MM.1S (cell line): ENCODE results near the gene MYO1C.

ENCODE experiments used
- EZH2 ChIP-seq: fragments of 300-600 bp; sonication (generic); optimal IDR thresholded peaks from 2 replicates; pipeline ENCODE3; 2017; ENCODE audit warnings: low read depth, mild to moderate bottlenecking, antibody characterized with exemption, low read length, mixed read lengths
- EZH2phosphoT487 ChIP-seq: fragments of 300-600 bp; sonication (generic); IDR thresholded peaks from 2 replicates; pipeline ENCODE4 v1.6.1; 2018; ENCODE audit warnings: antibody characterized with exemption, low read length
- TF ChIP-seq, protein P1 (sequence below): fragments of 300-600 bp; sonication (generic); IDR thresholded peaks from 2 replicates; pipeline ENCODE4 v1.5.1; 2016; ENCODE audit warnings: antibody characterized with exemption, low read length, mixed read lengths

DNA sequence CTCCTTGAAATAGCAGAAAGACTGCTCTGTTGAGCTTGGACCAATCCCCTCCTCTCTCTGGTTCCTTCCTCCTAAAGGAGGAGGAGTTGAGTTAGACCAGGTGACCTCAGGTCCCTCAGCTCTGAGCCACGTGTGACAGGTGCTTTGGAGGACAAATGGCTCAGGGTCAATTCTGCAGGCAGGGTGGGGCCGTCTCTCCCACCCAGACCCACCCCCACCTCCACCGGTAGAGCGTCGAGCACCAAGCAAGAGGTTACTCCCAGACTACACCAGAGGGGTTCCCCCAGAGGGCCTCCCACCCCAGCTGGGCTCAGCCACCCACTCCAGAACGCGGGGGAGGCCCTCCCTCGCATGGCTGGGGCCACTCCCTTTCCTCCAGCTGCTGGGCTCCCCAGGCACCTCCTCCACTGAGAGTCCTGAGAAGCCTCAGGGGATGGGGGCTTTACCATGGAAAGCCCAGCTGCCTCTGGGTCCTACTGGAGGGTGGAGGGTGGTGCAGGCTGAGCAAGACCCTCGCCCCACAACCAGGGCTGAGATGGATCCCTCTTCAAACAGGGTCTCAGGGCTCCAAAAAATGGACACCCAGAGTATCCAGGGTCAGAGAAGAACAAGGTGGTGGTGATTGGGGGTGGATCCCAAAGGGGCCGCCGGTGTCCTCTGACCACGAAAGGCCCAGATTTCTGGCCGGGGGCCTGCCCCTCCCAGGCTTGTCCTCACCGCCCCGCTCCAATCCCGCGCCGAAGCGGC lies 7.6 kb downstream of the MYO1C start:
- TF ChIP-seq, protein P1, sequence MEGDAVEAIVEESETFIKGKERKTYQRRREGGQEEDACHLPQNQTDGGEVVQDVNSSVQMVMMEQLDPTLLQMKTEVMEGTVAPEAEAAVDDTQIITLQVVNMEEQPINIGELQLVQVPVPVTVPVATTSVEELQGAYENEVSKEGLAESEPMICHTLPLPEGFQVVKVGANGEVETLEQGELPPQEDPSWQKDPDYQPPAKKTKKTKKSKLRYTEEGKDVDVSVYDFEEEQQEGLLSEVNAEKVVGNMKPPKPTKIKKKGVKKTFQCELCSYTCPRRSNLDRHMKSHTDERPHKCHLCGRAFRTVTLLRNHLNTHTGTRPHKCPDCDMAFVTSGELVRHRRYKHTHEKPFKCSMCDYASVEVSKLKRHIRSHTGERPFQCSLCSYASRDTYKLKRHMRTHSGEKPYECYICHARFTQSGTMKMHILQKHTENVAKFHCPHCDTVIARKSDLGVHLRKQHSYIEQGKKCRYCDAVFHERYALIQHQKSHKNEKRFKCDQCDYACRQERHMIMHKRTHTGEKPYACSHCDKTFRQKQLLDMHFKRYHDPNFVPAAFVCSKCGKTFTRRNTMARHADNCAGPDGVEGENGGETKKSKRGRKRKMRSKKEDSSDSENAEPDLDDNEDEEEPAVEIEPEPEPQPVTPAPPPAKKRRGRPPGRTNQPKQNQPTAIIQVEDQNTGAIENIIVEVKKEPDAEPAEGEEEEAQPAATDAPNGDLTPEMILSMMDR, result no peak
- no peak for TF ChIP-seq EZH2
- no peak for TF ChIP-seq EZH2phosphoT487
